ENCODE results near the gene SF3A1.

Gene SF3A1

DNA sequence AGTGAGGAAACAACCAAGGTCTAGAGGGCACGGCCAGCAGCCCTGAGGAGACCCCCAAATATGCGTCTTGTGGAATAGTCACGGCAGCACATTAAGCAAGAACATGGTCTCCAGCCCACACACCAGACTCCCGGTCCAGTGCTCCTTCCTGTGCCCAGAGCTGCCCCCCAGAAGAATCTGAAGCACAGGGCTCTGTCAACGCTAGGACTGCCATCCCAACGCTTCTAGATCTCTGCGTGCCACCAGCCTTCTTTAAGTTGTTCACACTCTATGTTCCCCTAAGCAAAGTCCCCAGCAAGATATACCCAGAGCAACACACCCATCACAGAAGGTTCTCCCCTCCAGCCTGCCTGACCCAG is 36.6 kb upstream of the SF3A1 start:
- Histone ChIP-seq H3K36me3 (replicated peaks in 1 of 2; ENCODE audit: control insufficient read depth in 2 of 2, insufficient read depth in 2 of 2, low read length in 2 of 2) (no peaks in the 10 kb centered on the region), H3K18ac (ENCODE audit: low read length) (peak overlapping the region; percentile 3), H3K4me1 (ENCODE audit: control insufficient read depth in 2 of 2, insufficient read depth in 1 of 2, low read depth in 1 of 2, low read length in 2 of 2) (peaks cover 22 to 28% of the 10 kb centered on the region in 2 donors), H3K14ac (ENCODE audit: low read length) (no peak overlapping the region), H3K27ac (replicated peaks; ENCODE audit: low read length) (peak overlapping the region; percentile 81), H3K9me3 (replicated peaks in 1 of 2; ENCODE audit: control insufficient read depth in 2 of 2, insufficient read depth in 1 of 2, low read depth in 1 of 2, low read length in 2 of 2) (peaks cover 5% of the 10 kb centered on the region in 2 donors), H2BK120ac (ENCODE audit: low read depth, low read length) (no peak overlapping the region), H3K4me3 (ENCODE audit: low read length in 2 of 2) (no peak overlapping the region), H2AFZ (ENCODE audit: low read length) (peak overlapping the region; percentile 86), H2BK15ac (ENCODE audit: low read length) (peak overlapping the region; percentile 63), H2BK5ac (ENCODE audit: low read length) (peak overlapping the region; percentile 56), H3K4ac (ENCODE audit: low read length) (peak overlapping the region; percentile 37), H3K23ac (ENCODE audit: low read depth, low read length, poor library complexity) (no peak overlapping the region), H2BK12ac (ENCODE audit: low read length) (peak overlapping the region; percentile 4), H4K8ac (ENCODE audit: low read depth, low read length) (no peak overlapping the region), H3K79me1 (ENCODE audit: low read depth, low read length) (no peaks in the 10 kb centered on the region), H4K91ac (ENCODE audit: low read depth, low read length, poor library complexity) (peak overlapping the region; percentile 40), H3K27me3 (ENCODE audit: control insufficient read depth in 3 of 3, insufficient read depth in 3 of 3, low read depth in 1 of 3, low read length in 3 of 3) (peaks cover 0 to 20% (median 10%) of the 10 kb centered on the region in 3 experiments), H2AK5ac (ENCODE audit: low read depth, low read length) (peak overlapping the region; percentile 88), H3K4me2 (ENCODE audit: insufficient read depth, low read length, poor library complexity, severe bottlenecking) (peak overlapping the region; percentile 41), H3K9ac (ENCODE audit: low read depth, low read length, poor library complexity) (no peak overlapping the region)
- DNase-seq (ENCODE audit: low spot score): no peak
- WGBS, 2 donors (ENCODE audit: extremely low coverage in 2 of 2, insufficient read length in 2 of 2, insufficient replicate concordance in 1 of 2): no CpG with 5 or more reads among the region's 7 CpGs

- Histone ChIP-seq H4K91ac (ENCODE audit: low read depth, low read length, poor library complexity) (peak overlapping the region; percentile 40), H2BK120ac (ENCODE audit: low read depth, low read length) (no peak overlapping the region), H2AK5ac (ENCODE audit: low read depth, low read length) (peak overlapping the region; percentile 88), H3K4ac (ENCODE audit: low read length) (no peak overlapping the region), H3K27ac (replicated peaks; ENCODE audit: low read length) (peak overlapping the region; percentile 81), H3K23ac (ENCODE audit: low read depth, low read length, poor library complexity) (no peak overlapping the region), H3K36me3 (replicated peaks in 1 of 2; ENCODE audit: control insufficient read depth in 2 of 2, insufficient read depth in 2 of 2, low read length in 2 of 2) (no peaks in the 10 kb centered on the region), H2BK5ac (ENCODE audit: low read length) (peak overlapping the region; percentile 56), H3K18ac (ENCODE audit: low read length) (peak overlapping the region; percentile 3), H3K4me3 (ENCODE audit: low read length in 2 of 2) (no peak overlapping the region), H3K27me3 (ENCODE audit: control insufficient read depth in 3 of 3, insufficient read depth in 3 of 3, low read depth in 1 of 3, low read length in 3 of 3) (peaks cover 0 to 15% (median 10%) of the 10 kb centered on the region in 3 experiments), H3K4me2 (ENCODE audit: insufficient read depth, low read length, poor library complexity, severe bottlenecking) (peak overlapping the region; percentile 41), H2BK15ac (ENCODE audit: low read length) (peak overlapping the region; percentile 63), H3K79me1 (ENCODE audit: low read depth, low read length) (no peaks in the 10 kb centered on the region), H4K8ac (ENCODE audit: low read depth, low read length) (no peak overlapping the region), H3K14ac (ENCODE audit: low read length) (no peak overlapping the region), H3K9me3 (replicated peaks in 1 of 2; ENCODE audit: control insufficient read depth in 2 of 2, insufficient read depth in 1 of 2, low read depth in 1 of 2, low read length in 2 of 2) (peaks cover 5% of the 10 kb centered on the region in 2 donors), H3K9ac (ENCODE audit: low read depth, low read length, poor library complexity) (no peak overlapping the region), H2AFZ (ENCODE audit: low read length) (peak overlapping the region; percentile 86), H3K4me1 (ENCODE audit: control insufficient read depth in 2 of 2, insufficient read depth in 1 of 2, low read depth in 1 of 2, low read length in 2 of 2) (peaks cover 22 to 24% of the 10 kb centered on the region in 2 donors), H2BK12ac (ENCODE audit: low read length) (peak overlapping the region; percentile 4)
- DNase-seq (ENCODE audit: low spot score): no peak
- no CpG with 5 or more reads among the region's 9 CpGs for WGBS, 2 donors (ENCODE audit: extremely low coverage in 2 of 2, insufficient read length in 2 of 2, insufficient replicate concordance in 1 of 2)
These were observed 36.1 kb upstream of the SF3A1 start for GRCh38 chr22:30392661-30393321.

DNA sequence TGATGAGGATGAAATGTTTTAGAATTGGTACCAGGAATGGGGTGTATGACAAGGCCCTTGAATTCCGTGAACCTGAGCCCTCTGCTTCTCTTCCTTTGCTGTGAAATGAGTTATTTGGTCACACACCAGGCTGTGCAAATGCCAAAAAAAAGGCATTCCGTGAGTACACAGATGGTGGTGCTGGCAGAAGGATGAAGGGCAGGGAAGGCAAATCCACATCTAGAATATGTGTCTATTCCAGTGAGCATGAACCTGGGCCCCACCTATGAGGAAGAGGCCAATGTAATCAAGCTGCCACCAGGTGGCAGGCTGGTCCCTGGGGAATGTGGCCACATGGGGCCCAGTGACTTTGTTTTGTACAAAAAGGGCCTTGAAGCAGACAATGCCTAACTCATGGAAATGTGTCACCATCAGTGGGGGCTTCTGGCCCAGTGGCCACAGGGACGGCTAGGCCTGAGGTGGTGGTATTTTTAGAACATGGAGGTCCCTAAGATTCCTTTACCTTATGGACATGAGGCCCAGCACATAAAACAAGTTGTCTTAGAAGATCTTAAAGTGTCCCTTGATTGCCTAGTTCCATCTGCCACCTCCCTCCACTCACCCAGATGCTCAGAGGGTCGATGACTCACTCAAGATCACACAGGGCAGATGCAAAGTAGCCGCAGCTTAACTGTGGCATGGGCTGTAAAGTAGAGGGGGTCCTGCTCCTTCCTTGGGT is 34.4 kb upstream of the SF3A1 start:
- no peak for DNase-seq (ENCODE audit: low spot score)
- no peak overlapping the region for H3K9ac ChIP-seq (ENCODE audit: low read depth, low read length, poor library complexity)
- H3K18ac ChIP-seq (ENCODE audit: low read length): peak overlapping the region; percentile 33
- H3K23ac ChIP-seq (ENCODE audit: low read depth, low read length, poor library complexity): no peak overlapping the region
- no peak overlapping the region for H2BK5ac ChIP-seq (ENCODE audit: low read length)
- H2BK120ac ChIP-seq (ENCODE audit: low read depth, low read length): peak overlapping the region; percentile 26
- peak overlapping the region; percentile 36 for H2AK5ac ChIP-seq (ENCODE audit: low read depth, low read length)
- peak overlapping the region; percentile 35 for H2BK12ac ChIP-seq (ENCODE audit: low read length)
- peak overlapping the region; percentile 17 for H2BK15ac ChIP-seq (ENCODE audit: low read length)
- H3K4me2 ChIP-seq (ENCODE audit: insufficient read depth, low read length, poor library complexity, severe bottlenecking): no peak overlapping the region
- no CpG with 5 or more reads among the region's 5 CpGs for WGBS, 2 donors (ENCODE audit: extremely low coverage in 2 of 2, insufficient read length in 2 of 2, insufficient replicate concordance in 1 of 2)
- no peak overlapping the region for H3K4ac ChIP-seq (ENCODE audit: low read length)
- H4K8ac ChIP-seq (ENCODE audit: low read depth, low read length): no peak overlapping the region
- no peaks in the 10 kb centered on the region for H3K79me1 ChIP-seq (ENCODE audit: low read depth, low read length)
- no peaks in the 10 kb centered on the region for H3K36me3 ChIP-seq (replicated peaks in 1 of 2; ENCODE audit: control insufficient read depth in 2 of 2, insufficient read depth in 2 of 2, low read length in 2 of 2)
- H3K27ac ChIP-seq (replicated peaks; ENCODE audit: low read length): no peak overlapping the region
- peaks cover 5% of the 10 kb centered on the region in 2 donors for H3K9me3 ChIP-seq (replicated peaks in 1 of 2; ENCODE audit: control insufficient read depth in 2 of 2, insufficient read depth in 1 of 2, low read depth in 1 of 2, low read length in 2 of 2)
- no peak overlapping the region for H4K91ac ChIP-seq (ENCODE audit: low read depth, low read length, poor library complexity)
- no peak overlapping the region for H3K4me3 ChIP-seq (ENCODE audit: low read length in 2 of 2)
- no peak overlapping the region for H3K14ac ChIP-seq (ENCODE audit: low read length)
- H3K27me3 ChIP-seq (ENCODE audit: control insufficient read depth in 3 of 3, insufficient read depth in 3 of 3, low read depth in 1 of 3, low read length in 3 of 3): peaks cover 0 to 5% (median 5%) of the 10 kb centered on the region in 3 experiments
- H2AFZ ChIP-seq (ENCODE audit: low read length): peak overlapping the region; percentile 8
- peaks cover 17 to 20% of the 10 kb centered on the region in 2 donors for H3K4me1 ChIP-seq (ENCODE audit: control insufficient read depth in 2 of 2, insufficient read depth in 1 of 2, low read depth in 1 of 2, low read length in 2 of 2)

Measured in neuronal stem cell (in vitro differentiated cells).